Natural killer cell (primary cell): ENCODE results near the gene STX11. TPM values are rescaled to one million over a fixed set of nuclear protein-coding genes. Genes with fewer than 3 reads are reported as not detected.
"Not testable (repeated sequence)": the region's sequence is repeated elsewhere in the genome, so short reads cannot be mapped to it uniquely, and the experiment has no call there.

Experiments
- ATAC-seq, 3 donors: fragments of 150-1000 bp in 2 of 3; fragments of 200-7000 bp in 1 of 3; cut with Tn5 transposase; 1 replicate in 1 of 3; 2 replicates in 2 of 3; pipeline ENCODE4 v1.10.0; 2021; ENCODE audit warnings: mild to moderate bottlenecking in 2 of 3, moderate library complexity in 2 of 3
- DNase-seq, 2 donors: peaks; one replicate each; pipeline versions ENCODE4 v3.0.0 to v3.0.0-alpha.2; 2013 to 2021; ENCODE audit warnings: mixed read lengths in 1 of 2
- H3K27ac ChIP-seq: one replicate; pipeline ENCODE4 v1.5.1; 2013; ENCODE audit warnings: mild to moderate bottlenecking, low read length
- H3K27me3 ChIP-seq: one replicate; pipeline ENCODE4 v1.6.1; 2013; ENCODE audit warnings: low read length; ENCODE audit not compliant: control insufficient read depth, insufficient read depth
- H3K36me3 ChIP-seq: one replicate; pipeline ENCODE4 v1.6.1; 2013; ENCODE audit warnings: low read length; ENCODE audit not compliant: control insufficient read depth, insufficient read depth
- H3K4me1 ChIP-seq: one replicate; pipeline ENCODE4 v1.6.1; 2013; ENCODE audit warnings: low read length; ENCODE audit not compliant: control insufficient read depth, insufficient read depth
- H3K4me3 ChIP-seq: one replicate; pipeline ENCODE4 v1.5.1; 2013; ENCODE audit warnings: low read length
- H3K9me3 ChIP-seq: one replicate; pipeline ENCODE4 v1.6.1; 2013; ENCODE audit warnings: low read length; ENCODE audit not compliant: control insufficient read depth, insufficient read depth
- H3K27ac Mint-ChIP-seq, 2 donors: one replicate each; pipeline ENCODE4 v1.8.0; 2022; ENCODE audit warnings: mild to moderate bottlenecking in 2 of 2, mixed read lengths in 2 of 2, moderate library complexity in 1 of 2
- H3K27me3 Mint-ChIP-seq, 2 donors: one replicate each; pipeline ENCODE4 v1.8.0; 2022; ENCODE audit warnings: low read depth in 2 of 2, mixed read lengths in 2 of 2
- H3K36me3 Mint-ChIP-seq: one replicate; pipeline ENCODE4 v1.8.0; 2022; ENCODE audit warnings: mixed read lengths
- H3K4me1 Mint-ChIP-seq, 2 donors: one replicate each; pipeline ENCODE4 v1.8.0; 2022; ENCODE audit warnings: mixed read lengths in 2 of 2
- H3K4me3 Mint-ChIP-seq: one replicate; pipeline ENCODE4 v1.8.0; 2022; ENCODE audit warnings: mild to moderate bottlenecking, moderate library complexity, mixed read lengths
- H3K9me3 Mint-ChIP-seq, 2 donors: one replicate each; pipeline ENCODE4 v1.8.0; 2022; ENCODE audit warnings: mixed read lengths in 2 of 2
- WGBS: methylation state at CpG from one replicate; pipeline ENCODE4 v1.1.7; 2013; ENCODE audit warnings: missing lambda C conversion rate; ENCODE audit not compliant: insufficient coverage; 5-methylcytosine and 5-hydroxymethylcytosine counted together
- intact Hi-C: fragments of 100-400 bp; cut with micrococcal nuclease; formaldehyde crosslinking; loops from one replicate; pipeline ENCODE4 v1.14.2; 2022
- total RNA-seq, 4 donors: library from RNA; stranded (reverse); fragments of 120-200 nt in 1 of 4; gene quantifications; one replicate each; pipeline versions ENCODE4 v1.2.3 to v1.2.4, GENCODE V29; 2013 to 2022
- TF ChIP-seq, protein P1 (sequence below): fragments of 200-600 bp; IDR thresholded peaks from one replicate; pipeline ENCODE4 v1.8.0; 2022; ENCODE audit warnings: antibody characterized with exemption

Gene STX11
- total RNA-seq, 3 donors from 2014 or later (not counting 1 experiment from before 2014, with no cell fraction given), result 21.9 to 38.3 (median 34.2) TPM

DNA sequence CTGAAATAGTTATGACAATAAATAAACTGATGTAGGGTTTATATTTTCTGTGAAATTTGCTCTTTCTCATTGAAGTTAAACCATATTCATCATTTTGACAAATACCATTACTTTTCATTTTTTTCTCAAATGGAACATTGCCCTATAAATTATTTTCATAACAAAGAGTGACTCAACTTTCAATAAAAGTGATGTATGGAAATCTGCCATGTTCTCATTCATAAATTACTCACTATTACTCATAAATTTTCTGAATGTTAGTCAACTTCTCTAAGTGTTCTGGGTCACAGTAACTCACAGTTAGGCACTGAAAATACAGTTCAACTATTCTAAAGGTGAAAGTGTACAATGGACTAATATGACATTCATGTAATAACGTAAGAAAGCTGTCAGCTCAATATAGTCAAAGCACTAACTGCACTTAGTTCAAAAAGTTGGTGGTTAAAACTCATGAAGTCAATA, 19.0 kb upstream of the STX11 start:
- H3K27me3 ChIP-seq, result no peaks in the 10 kb centered on the region
- intact Hi-C loops, result no loop called here
- ATAC-seq (no peak), DNase-seq (no peak)
- H3K27ac Mint-ChIP-seq, result no peak overlapping the region
- H3K4me3 ChIP-seq, result no peak overlapping the region
- whole genome bisulfite sequencing, result no CpG with 5 or more reads among the region's 1 CpG
- H3K4me3 Mint-ChIP-seq, result no peak overlapping the region
- TF ChIP-seq, protein P1, sequence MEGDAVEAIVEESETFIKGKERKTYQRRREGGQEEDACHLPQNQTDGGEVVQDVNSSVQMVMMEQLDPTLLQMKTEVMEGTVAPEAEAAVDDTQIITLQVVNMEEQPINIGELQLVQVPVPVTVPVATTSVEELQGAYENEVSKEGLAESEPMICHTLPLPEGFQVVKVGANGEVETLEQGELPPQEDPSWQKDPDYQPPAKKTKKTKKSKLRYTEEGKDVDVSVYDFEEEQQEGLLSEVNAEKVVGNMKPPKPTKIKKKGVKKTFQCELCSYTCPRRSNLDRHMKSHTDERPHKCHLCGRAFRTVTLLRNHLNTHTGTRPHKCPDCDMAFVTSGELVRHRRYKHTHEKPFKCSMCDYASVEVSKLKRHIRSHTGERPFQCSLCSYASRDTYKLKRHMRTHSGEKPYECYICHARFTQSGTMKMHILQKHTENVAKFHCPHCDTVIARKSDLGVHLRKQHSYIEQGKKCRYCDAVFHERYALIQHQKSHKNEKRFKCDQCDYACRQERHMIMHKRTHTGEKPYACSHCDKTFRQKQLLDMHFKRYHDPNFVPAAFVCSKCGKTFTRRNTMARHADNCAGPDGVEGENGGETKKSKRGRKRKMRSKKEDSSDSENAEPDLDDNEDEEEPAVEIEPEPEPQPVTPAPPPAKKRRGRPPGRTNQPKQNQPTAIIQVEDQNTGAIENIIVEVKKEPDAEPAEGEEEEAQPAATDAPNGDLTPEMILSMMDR, result no peak
- H3K27me3 Mint-ChIP-seq, result peaks cover 7 to 14% of the 10 kb centered on the region in 2 donors
- H3K9me3 Mint-ChIP-seq, result no peaks in the 10 kb centered on the region
- H3K36me3 Mint-ChIP-seq, result no peaks in the 10 kb centered on the region
- H3K27ac ChIP-seq, result no peak overlapping the region
- H3K36me3 ChIP-seq, result no peaks in the 10 kb centered on the region
- H3K9me3 ChIP-seq, result no peaks in the 10 kb centered on the region
- no peaks in the 10 kb centered on the region for H3K4me1 ChIP-seq
- H3K4me1 Mint-ChIP-seq, result no peaks in the 10 kb centered on the region

DNA sequence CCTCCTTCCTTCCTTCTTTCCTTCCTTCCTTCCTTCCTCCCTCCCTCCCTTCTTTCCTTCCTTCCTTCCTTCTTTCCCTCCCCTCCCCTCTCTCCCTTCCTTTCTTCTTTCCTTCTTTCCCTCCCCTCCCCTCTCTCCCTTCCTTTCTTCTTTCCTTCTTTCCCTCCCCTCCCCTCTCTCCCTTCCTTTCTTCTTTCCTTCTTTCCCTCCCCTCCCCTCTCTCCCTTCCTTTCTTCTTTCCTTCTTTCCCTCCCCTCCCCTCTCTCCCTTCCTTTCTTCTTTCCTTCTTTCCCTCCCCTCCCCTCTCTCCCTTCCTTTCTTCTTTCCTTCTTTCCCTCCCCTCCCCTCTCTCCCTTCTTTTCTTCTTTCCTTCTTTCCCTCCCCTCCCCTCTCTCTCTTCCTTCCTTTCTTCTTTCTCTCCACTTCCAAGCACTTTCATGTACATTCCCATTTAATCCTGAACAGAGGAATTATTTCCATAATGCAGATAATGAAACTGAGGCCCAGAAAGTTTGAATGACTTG, 18.1 kb upstream of the STX11 start:
- H3K36me3 Mint-ChIP-seq, intact Hi-C loops, H3K36me3 ChIP-seq, ATAC-seq, H3K27ac Mint-ChIP-seq, H3K27ac ChIP-seq, H3K9me3 ChIP-seq, H3K4me1 Mint-ChIP-seq, DNase-seq, H3K4me3 Mint-ChIP-seq, H3K27me3 ChIP-seq, H3K9me3 Mint-ChIP-seq, H3K4me3 ChIP-seq, H3K4me1 ChIP-seq: not testable (repeated sequence)
- peaks cover 7 to 14% of the 10 kb centered on the region in 2 donors for H3K27me3 Mint-ChIP-seq

DNA sequence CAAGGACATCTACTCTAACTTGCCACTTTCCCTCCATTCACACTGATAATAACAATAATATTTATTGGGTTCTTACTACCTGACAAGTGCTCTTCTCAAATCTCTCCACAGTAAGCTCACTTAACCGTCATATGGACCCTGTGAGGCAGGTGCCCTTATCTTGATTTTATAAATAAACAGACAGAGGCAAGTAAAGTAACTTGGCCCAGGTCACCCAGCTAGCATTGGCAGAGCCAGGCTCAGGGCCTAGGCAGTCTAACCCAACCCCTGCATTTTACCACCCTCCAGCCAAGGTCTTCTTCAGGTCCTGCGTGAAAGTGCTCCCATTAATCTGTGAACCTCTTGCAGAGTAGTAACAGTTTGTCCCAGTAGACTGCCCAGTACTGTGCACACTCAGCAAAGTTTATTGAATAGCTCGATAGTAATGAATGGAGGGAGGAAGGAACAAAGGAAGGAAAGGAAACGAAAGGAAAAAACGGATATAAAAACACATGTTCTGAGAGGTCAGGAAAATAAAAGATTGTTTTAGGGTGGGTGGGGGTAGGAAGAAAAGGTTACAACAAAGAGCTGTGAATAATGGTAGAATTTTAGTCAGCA, 17.0 kb upstream of the STX11 start:
- no peaks in the 10 kb centered on the region for H3K4me1 Mint-ChIP-seq
- H3K27me3 Mint-ChIP-seq, result peaks cover 7 to 14% of the 10 kb centered on the region in 2 donors
- H3K27ac Mint-ChIP-seq, result no peak overlapping the region
- H3K27ac ChIP-seq, result no peak overlapping the region
- DNase-seq, result no peak
- WGBS, result 93% methylated on average over 5 of the region's 5 CpGs
- no peaks in the 10 kb centered on the region for H3K4me1 ChIP-seq
- H3K4me3 ChIP-seq, result no peak overlapping the region
- no peak overlapping the region for H3K4me3 Mint-ChIP-seq
- no peaks in the 10 kb centered on the region for H3K9me3 Mint-ChIP-seq
- TF ChIP-seq, protein P1, result no peak
- H3K36me3 ChIP-seq, result no peaks in the 10 kb centered on the region
- H3K36me3 Mint-ChIP-seq, result no peaks in the 10 kb centered on the region
- no peak for ATAC-seq
- H3K9me3 ChIP-seq, result no peaks in the 10 kb centered on the region
- H3K27me3 ChIP-seq, result no peaks in the 10 kb centered on the region
- intact Hi-C loops, result no loop called here

DNA sequence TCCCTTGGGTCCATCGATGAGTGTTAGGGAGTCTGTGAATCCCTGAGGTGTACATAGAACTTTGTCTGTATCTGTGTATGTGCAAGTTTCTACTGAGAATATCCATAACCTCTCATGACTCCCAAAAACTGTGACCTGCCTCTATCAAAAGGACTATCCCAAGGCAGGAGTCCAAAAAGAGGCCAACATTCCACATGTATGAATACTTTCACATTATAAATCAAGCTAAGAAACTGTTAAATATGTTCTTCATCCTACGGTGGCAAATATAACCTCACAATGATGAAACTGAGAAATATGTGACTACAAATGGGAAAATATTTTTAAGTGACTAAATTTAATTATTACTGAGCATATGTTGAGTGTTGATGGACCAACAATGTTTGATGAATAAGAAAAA, 16.1 kb upstream of the STX11 start:
- no peak overlapping the region for H3K27ac ChIP-seq
- H3K36me3 ChIP-seq, result no peaks in the 10 kb centered on the region
- no peak overlapping the region for H3K4me3 Mint-ChIP-seq
- H3K4me3 ChIP-seq, result no peak overlapping the region
- TF ChIP-seq, protein P1, result no peak
- H3K9me3 ChIP-seq, result no peaks in the 10 kb centered on the region
- no peaks in the 10 kb centered on the region for H3K9me3 Mint-ChIP-seq
- no peak overlapping the region for H3K27ac Mint-ChIP-seq
- H3K27me3 Mint-ChIP-seq, result peaks cover 7% of the 10 kb centered on the region in 2 donors
- H3K4me1 ChIP-seq, result no peaks in the 10 kb centered on the region
- intact Hi-C loops, result no loop called here
- H3K27me3 ChIP-seq, result no peaks in the 10 kb centered on the region
- no peak for ATAC-seq
- no peaks in the 10 kb centered on the region for H3K4me1 Mint-ChIP-seq
- no peak for DNase-seq
- WGBS, result 100% methylated on average over 1 of the region's 2 CpGs
- no peaks in the 10 kb centered on the region for H3K36me3 Mint-ChIP-seq
